ENCODE measurements around the gene DNAJC6.

DNA sequence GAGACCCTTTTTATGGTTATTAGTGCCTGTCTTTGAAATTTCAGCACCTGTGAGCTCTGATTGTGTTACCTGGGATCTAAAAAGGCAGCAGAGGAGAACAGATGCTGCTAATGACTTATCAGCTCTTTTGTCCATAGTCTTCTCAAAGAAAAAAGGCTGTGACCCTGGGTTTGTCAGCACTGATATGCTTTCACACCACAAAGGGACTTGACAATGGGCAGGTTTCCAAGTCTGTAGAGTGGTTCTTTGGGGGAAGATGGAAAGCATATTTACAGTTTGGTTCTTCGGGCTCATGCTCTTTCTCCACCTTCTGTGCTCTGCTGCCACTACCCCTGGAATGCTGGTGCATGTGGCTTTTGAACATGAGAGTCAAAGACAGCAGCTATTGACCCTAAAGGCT, 32.0 kb downstream of the DNAJC6 start:
- TF ChIP-seq, protein P1, sequence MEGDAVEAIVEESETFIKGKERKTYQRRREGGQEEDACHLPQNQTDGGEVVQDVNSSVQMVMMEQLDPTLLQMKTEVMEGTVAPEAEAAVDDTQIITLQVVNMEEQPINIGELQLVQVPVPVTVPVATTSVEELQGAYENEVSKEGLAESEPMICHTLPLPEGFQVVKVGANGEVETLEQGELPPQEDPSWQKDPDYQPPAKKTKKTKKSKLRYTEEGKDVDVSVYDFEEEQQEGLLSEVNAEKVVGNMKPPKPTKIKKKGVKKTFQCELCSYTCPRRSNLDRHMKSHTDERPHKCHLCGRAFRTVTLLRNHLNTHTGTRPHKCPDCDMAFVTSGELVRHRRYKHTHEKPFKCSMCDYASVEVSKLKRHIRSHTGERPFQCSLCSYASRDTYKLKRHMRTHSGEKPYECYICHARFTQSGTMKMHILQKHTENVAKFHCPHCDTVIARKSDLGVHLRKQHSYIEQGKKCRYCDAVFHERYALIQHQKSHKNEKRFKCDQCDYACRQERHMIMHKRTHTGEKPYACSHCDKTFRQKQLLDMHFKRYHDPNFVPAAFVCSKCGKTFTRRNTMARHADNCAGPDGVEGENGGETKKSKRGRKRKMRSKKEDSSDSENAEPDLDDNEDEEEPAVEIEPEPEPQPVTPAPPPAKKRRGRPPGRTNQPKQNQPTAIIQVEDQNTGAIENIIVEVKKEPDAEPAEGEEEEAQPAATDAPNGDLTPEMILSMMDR (IDR thresholded peaks at IDR 0.05; ENCODE audit: low read depth, low read length, poor library complexity, severe bottlenecking): no peak
- TF ChIP-seq EZH2phosphoT487 (IDR thresholded peaks at IDR 0.05; ENCODE audit: borderline replicate concordance, low read length): no peak
